Liver (tissue), 3 donors: ENCODE measurements around the gene RAB15.

Experiments used
- CTCF ChIP-seq: fragments of 150-350 bp; IDR thresholded peaks from 2 replicates; pipeline ENCODE4 v1.5.1; 2017; ENCODE audit warnings: improper control_type of control experiment, low read depth, low read length; ENCODE audit not compliant: missing input control
- EGR1 ChIP-seq, 2 donors: IDR thresholded peaks; 2 replicates each; pipeline ENCODE4 v1.6.1; 2016 to 2018; ENCODE audit warnings: antibody characterized with exemption in 2 of 2, low read depth in 2 of 2
- JUND ChIP-seq, 2 donors: IDR thresholded peaks; 2 replicates each; pipeline ENCODE4 v1.6.1; 2016; ENCODE audit warnings: antibody characterized with exemption in 2 of 2
- MAX ChIP-seq: IDR thresholded peaks from 2 replicates; pipeline ENCODE4 v1.6.1; 2016; ENCODE audit warnings: antibody characterized with exemption
- NR2F2 ChIP-seq: IDR thresholded peaks from 2 replicates; pipeline ENCODE4 v1.6.1; 2016; ENCODE audit warnings: antibody characterized with exemption
- RAD21 ChIP-seq, 2 donors: IDR thresholded peaks; 2 replicates each; pipeline ENCODE4 v1.6.1; 2016; ENCODE audit warnings: antibody characterized with exemption in 2 of 2, mild to moderate bottlenecking in 2 of 2
- SP1 ChIP-seq: IDR thresholded peaks from 2 replicates; pipeline ENCODE4 v1.6.1; 2018; ENCODE audit warnings: antibody characterized with exemption, mild to moderate bottlenecking
- TAF1 ChIP-seq: conservative IDR thresholded peaks from 2 replicates; pipeline ENCODE4 v1.6.1; 2016; ENCODE audit warnings: antibody characterized with exemption, mild to moderate bottlenecking
- YY1 ChIP-seq: IDR thresholded peaks from 2 replicates; pipeline ENCODE4 v1.6.1; 2016; ENCODE audit warnings: antibody characterized with exemption, mild to moderate bottlenecking
- TF ChIP-seq, protein P1 (sequence below): IDR thresholded peaks from 2 replicates; pipeline ENCODE4 v1.6.1; 2016; ENCODE audit warnings: antibody characterized with exemption
- TF ChIP-seq, protein P2 (sequence below): IDR thresholded peaks from 2 replicates; pipeline ENCODE4 v1.6.1; 2016; ENCODE audit warnings: antibody characterized with exemption, mild to moderate bottlenecking
- donor health status: healthy.
- donor health status: healthy.

- no peak for TF ChIP-seq RAD21 (IDR thresholded peaks at IDR 0.05)
- no peak for TF ChIP-seq CTCF
- no peak for TF ChIP-seq NR2F2
- no peak for TF ChIP-seq EGR1 (IDR thresholded peaks at IDR 0.05; ENCODE audit: low read depth in 2 of 2)
- TF ChIP-seq YY1 = no peak
- TF ChIP-seq, protein P1, sequence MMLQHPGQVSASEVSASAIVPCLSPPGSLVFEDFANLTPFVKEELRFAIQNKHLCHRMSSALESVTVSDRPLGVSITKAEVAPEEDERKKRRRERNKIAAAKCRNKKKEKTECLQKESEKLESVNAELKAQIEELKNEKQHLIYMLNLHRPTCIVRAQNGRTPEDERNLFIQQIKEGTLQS = no peak
- TF ChIP-seq, protein P2, sequence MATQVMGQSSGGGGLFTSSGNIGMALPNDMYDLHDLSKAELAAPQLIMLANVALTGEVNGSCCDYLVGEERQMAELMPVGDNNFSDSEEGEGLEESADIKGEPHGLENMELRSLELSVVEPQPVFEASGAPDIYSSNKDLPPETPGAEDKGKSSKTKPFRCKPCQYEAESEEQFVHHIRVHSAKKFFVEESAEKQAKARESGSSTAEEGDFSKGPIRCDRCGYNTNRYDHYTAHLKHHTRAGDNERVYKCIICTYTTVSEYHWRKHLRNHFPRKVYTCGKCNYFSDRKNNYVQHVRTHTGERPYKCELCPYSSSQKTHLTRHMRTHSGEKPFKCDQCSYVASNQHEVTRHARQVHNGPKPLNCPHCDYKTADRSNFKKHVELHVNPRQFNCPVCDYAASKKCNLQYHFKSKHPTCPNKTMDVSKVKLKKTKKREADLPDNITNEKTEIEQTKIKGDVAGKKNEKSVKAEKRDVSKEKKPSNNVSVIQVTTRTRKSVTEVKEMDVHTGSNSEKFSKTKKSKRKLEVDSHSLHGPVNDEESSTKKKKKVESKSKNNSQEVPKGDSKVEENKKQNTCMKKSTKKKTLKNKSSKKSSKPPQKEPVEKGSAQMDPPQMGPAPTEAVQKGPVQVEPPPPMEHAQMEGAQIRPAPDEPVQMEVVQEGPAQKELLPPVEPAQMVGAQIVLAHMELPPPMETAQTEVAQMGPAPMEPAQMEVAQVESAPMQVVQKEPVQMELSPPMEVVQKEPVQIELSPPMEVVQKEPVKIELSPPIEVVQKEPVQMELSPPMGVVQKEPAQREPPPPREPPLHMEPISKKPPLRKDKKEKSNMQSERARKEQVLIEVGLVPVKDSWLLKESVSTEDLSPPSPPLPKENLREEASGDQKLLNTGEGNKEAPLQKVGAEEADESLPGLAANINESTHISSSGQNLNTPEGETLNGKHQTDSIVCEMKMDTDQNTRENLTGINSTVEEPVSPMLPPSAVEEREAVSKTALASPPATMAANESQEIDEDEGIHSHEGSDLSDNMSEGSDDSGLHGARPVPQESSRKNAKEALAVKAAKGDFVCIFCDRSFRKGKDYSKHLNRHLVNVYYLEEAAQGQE = no peak
- no peak for TF ChIP-seq SP1
- no peak for TF ChIP-seq JUND (IDR thresholded peaks at IDR 0.05)
- no peak for TF ChIP-seq MAX
- TF ChIP-seq TAF1 = no peak
Observed at GRCh38 chr14:64950889-64951288, 21.2 kb downstream of the RAB15 start.
